Activated CD8-positive, alpha-beta memory T cell treated with anti-CD3 and anti-CD28 coated beads for 1 hour (primary cell): Measurements from ENCODE around the gene PSMA5.
"Not testable (repeated sequence)": the region's sequence is repeated elsewhere in the genome, so short reads cannot be mapped to it uniquely, and the experiment has no call there.

Experiments
- DNase-seq, 2 donors: peaks; one replicate each; pipeline ENCODE4 v3.0.0-alpha.2; 2020; ENCODE audit warnings: low read depth in 1 of 2; ENCODE audit errors: extremely low read depth in 1 of 2

PSMA5 gene

DNA sequence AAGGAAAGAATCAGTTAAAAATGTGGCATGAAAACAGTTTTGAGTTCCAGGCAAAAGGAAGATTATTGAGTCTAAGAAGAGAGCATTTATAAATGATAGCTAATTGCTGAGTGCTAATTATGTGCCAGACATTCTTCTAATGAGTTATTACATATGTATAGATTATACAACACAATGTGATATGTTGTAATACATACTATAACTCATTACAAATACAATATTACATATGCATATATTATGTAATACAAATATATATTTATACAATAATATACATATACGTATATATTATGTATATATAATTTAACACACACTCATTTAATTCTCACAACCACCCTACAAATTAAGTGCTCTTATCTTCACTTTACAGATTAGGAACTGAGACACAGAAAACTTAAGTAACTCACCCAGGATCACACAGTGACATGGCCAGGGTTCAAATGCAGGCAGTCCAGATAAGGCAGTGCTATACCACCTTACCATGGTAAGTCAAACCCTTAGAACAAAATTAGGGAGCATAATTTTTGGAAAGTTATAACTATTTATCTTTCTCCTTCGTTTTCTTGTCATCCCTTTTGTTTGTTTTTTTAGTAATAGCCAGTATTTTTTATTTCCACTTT lies 32.5 kb downstream of the PSMA5 start:
- DNase-seq = no peak

- DNase-seq = no peak
Measured at GRCh38 chr1:109392788-109393616, 33.2 kb downstream of the PSMA5 start.

DNA sequence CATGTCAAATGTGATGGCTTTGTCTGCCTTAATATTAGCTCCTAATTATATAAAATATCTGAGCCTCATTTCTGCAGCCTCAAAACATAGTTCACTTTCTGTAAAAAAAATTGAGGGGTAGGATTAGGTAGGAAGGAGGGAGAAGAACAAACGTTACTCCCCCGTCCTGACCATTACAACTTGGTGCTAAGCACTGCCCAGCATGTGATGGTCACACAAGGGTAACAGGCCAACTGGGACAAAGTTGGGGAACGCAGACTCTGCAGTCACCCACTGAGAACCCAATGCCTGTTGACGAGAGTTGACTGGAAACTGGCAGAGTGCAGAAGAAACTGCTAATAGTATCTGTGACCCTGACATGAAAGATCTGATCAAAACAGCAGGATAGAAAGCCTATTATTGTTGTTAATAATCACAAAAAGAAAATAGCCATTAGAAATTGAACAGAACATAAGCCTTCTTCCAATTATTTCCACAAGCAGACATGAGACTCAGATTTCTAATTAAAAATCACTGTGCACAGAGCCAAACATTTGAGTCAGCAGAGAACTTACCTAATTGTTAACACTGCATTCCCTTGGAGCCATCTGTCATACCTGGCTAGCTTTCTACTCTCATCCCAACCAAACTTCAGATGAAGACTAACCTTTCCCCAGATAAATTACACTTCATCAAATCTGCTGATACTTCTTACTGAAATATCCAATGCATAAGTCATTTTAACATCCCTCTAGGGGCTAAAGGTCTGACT lies 34.0 kb downstream of the PSMA5 start:
- no peak for DNase-seq

DNA sequence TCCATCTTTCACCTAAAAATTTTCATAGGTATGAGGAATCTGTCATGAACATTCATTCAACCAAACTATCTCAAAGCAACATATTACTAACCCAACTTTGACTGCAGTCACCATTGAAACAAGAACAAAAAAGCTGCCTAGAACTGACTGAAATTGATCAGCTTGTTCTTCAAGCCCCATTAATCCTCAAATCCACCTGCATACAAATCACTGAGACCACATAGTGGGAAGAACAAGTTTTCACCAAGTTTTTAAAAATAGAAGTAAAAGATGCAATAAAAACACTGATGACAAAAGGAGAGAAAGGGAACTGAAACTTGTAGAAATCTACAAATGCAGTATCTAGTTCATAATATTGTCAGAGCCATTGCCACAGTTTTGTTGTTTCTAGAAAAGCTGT lies 34.6 kb downstream of the PSMA5 start:
- no peak for DNase-seq

DNA sequence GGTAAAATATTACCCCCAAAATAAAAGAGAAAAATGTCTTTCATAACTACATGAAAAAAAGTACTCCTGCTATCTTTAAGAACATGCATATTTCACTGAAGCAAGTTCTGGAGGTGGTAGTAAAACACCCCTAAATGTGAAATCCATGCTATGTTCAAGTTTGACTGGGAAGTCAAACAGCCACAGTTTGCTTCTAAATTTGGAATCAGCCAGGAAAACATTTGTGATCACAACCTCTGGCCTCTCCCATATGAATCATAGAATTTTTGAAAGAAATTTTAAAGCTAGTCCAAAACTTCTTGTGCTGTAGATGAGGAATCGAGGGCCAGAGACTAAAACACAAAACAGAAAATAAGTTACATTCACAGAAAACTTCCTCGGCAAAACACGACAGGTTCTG lies 35.1 kb downstream of the PSMA5 start:
- no peak for DNase-seq

- no peak for DNase-seq
Measured at GRCh38 chr1:109389638-109390341, 36.5 kb downstream of the PSMA5 start.

- no peak for DNase-seq
Measured at GRCh38 chr1:109388884-109389637, 37.2 kb downstream of the PSMA5 start.

GRCh38 chr1:109388208-109388711 lies 38.0 kb downstream of the PSMA5 start:
- no peak for DNase-seq

DNA sequence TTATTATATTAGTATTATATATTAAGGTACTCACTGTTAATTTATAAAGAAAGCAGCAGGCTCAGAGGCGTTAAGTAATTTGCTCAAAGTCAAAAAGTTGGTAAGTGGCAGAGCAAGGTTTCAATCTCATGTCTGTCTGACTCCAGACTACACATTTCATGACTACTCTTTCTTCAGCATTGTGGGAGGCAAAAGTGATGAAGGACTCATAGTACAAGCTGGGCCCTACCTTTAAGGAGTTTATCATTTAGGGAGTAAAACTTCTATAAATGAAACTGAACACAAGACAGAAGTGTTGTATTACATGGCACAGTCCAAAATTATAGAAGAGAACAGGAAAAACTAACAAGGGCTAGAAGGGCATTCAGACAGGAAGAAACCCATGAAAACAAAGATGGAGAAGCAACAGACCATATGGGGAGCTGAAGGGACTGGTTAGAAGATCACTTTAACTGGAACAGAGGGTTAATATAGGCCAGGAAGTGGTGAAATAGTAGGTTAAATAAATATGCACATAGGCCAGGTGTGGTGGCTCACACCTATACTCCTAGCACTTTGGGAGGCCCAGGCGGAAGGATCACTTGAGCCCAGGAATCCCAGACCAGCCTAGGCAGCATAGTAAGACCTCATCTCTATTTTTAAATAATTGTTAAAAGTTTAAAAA lies 40.1 kb downstream of the PSMA5 start:
- no peak for DNase-seq

DNA sequence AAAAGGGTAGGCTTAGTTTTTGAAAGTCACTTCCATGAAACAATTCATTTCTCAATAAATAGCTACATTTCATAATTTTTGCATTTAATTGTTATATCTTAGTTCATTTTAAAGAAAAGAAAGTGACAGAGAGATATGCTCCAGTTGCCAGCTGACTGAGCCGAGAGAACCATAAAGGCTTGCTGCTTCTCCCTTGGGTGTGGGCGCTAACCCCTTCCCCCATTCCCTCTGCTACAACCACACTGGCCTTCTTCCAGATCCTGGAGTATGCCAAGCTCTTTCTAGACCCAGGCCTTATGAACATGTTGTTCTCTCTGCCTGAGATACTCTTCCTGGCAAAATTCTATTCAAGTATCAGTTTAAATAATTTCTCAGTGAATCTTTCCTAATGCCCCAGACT lies 40.8 kb downstream of the PSMA5 start:
- DNase-seq = no peak

GRCh38 chr1:109383854-109384253 lies 42.4 kb downstream of the PSMA5 start:
- DNase-seq = no peak

- no peak for DNase-seq
Measured at GRCh38 chr1:109383087-109383779, 43.0 kb downstream of the PSMA5 start.

DNA sequence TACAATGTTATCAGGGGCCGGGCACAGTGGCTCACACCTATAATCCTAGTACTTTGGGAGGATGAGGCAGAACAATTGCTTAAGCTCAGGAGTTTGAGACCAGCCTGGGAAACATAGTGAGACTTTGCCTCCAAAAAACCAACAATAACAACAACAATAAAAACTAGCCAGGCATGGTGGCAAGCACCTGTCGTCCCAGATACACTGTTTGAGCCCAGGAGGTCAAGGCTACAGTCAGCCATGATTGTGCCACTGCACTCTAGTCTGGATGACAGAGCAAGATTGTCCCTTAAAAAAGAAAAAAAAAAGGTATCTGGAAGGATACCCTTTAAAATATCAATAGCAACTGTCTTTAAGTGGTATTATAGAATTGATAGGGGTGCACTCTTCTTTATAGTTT lies 44.7 kb downstream of the PSMA5 start:
- no peak for DNase-seq

GRCh38 chr1:109379907-109380306 lies 46.3 kb downstream of the PSMA5 start:
- no peak for DNase-seq

DNA sequence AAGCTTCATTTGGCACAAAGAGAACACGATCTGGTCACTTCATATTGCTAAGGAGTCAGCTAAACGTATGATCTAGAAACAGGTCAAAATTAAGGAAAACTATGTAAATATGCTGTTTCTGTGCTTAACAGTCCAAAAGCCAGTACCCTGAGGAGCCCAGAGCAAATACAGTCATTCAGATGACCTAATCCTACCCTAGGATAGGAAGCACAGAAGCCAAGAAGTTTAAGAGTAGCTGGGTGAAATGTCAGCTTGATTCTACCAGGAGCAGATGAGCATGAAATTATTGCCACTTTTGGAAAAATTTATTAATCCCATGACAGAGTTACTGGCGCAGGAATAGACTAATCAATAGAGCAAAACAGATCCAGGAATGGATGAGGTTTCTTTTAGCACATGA lies 46.8 kb downstream of the PSMA5 start:
- DNase-seq = no peak

DNA sequence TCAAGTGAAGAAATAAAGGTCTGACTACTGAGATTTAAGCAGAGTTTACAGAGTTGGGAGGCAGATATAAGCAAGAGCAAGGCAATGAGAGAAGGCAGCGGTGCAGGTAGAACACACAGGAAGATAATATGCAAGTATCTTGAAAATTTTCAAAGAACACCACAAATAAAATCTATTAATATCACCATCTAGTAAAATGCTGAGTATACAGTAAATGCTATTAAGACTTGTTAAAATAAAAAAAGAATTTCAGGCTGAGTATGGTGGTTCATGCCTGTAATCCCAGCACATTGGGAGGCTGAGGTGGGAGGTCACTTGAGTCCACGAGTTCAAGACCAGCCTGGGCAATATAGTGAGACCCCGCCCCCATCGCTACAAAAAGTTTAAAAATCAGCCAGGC lies 48.5 kb downstream of the PSMA5 start:
- DNase-seq = no peak

DNA sequence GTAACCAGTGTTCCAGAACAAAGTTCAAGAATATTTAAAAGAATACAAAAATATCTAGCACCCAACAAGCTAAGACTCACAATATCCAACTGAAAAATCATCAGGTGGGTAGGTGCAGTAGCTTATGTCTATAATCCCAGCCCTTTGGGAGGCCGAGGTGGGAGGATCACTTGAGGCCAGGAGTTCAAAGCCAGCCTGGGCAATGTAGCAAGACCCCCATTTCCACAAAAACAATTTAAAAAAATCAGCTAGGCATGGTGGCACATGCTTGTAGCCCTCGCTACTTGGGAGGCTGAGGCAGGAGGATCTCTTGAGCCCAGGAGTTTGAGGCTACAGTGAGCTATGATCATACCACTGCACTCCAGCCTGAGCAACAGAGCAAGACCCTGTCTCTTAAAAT lies 52.6 kb downstream of the PSMA5 start:
- DNase-seq = not testable (repeated sequence)

GRCh38 chr1:109373126-109373525 lies 53.1 kb downstream of the PSMA5 start:
- no peak for DNase-seq

DNA sequence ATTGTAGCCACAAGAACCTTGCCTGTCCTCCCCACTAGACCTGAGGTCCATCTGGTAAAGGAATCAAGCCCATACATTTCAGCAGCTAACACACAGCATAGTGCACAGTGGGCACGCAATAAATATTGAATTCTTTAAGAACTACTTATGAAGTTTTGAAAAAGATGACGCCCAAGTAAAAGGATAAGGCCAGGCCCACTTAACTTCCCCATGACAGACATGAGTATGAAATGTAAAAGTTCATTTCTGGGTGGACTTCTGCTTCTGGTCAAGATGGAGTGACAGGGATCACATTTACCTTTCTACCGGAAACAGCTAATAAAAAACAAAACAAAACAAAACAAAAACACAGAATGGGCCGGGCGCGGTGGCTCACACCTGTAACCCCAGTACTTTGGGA lies 54.0 kb downstream of the PSMA5 start:
- no peak for DNase-seq
